ENCODE data around the gene SGK2.
"Not testable (repeated sequence)": the region's sequence is repeated elsewhere in the genome, so short reads cannot be mapped to it uniquely, and the experiment has no call there.

The SGK2 gene

GRCh38 chr20:43607278-43607677 is 48.5 kb downstream of the SGK2 start:
- DNase-seq, result not testable (repeated sequence)

- DNase-seq, result no peak
Observed at GRCh38 chr20:43631598-43631997, 72.8 kb downstream of the SGK2 start.

All from AML-193 (cell line).